Measurements from ENCODE around the gene ZCCHC24.

The ZCCHC24 gene

GRCh38 chr10:79360499-79361342, 84.7 kb downstream of the ZCCHC24 start:
- no peak for DNase-seq (ENCODE audit: low spot score)

- DNase-seq (ENCODE audit: low spot score) = no peak
Measured at GRCh38 chr10:79359816-79360498, 85.5 kb downstream of the ZCCHC24 start.

DNA sequence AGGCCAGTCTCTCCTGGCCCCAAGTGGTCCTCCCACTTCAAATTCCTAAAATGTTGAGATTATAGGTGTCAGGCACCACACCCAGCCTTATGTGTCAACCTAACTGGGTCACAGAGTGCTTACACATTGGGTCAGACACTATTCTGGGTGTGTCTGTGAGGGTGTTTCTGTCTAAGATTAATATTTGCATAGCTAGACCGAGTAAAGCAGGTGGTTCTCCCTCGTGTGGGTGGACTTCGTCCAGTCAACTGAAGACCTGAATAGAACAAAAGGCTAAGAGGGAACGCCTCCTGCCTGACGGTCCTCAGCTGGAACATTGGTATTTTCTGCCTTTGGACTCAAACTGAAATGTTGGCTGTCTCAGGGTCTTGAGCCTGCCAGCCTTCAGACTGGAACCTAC, 86.6 kb downstream of the ZCCHC24 start:
- no peak for DNase-seq (ENCODE audit: low spot score)

DNA sequence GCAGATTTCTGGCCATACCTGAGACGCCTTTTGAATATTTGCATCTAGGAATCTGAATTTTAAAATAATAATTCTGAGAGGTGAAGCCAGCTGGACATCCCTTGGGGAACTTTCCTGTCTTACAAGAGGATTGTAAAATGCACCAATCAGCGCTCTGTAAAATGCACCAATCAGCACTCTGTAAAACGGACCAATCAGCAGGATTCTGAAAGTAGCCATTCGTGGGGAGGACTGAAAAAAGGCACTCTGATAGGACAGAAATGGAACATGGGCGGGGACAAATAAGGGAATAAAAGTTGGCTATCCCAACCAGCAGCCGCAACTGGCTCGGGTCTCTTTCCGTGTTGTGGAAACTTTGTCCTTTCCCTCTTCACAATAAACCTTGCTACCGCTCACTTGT, 88.2 kb downstream of the ZCCHC24 start:
- DNase-seq (ENCODE audit: low spot score) = no peak

- DNase-seq (ENCODE audit: low spot score) = no peak
Measured at GRCh38 chr10:79356104-79356503, 89.3 kb downstream of the ZCCHC24 start.

DNA sequence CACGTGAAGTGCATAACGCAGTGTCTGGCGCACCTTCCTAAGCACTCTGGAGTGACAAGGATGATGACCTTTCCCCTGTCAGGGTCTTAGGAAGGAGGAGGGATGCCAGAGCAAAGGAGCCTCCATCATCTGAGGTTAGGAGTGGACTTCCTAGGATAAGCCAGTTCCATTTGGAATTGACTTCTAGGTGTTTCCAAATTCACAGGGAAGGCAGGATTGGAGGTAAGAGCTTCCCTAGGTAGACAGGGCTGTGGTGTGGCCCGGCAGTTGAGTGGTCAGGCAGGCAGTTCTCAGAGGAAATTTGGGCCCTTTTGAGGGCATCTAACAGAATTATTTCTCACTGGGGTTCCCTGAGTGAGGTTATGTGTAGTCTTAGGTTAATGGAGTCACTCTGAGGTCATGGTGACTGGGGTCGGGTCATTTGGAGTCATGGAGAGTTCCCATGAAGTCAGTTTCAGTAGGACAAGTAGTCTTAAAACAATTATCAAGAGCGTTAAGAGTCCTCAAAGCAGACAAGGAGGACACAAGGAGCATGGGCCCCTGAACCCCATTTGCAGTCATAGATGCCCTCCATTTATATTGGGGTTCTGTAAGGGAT, 89.9 kb downstream of the ZCCHC24 start:
- no peak for DNase-seq (ENCODE audit: low spot score)

- no peak for DNase-seq (ENCODE audit: low spot score)
Measured at GRCh38 chr10:79354615-79355014, 90.8 kb downstream of the ZCCHC24 start.

DNA sequence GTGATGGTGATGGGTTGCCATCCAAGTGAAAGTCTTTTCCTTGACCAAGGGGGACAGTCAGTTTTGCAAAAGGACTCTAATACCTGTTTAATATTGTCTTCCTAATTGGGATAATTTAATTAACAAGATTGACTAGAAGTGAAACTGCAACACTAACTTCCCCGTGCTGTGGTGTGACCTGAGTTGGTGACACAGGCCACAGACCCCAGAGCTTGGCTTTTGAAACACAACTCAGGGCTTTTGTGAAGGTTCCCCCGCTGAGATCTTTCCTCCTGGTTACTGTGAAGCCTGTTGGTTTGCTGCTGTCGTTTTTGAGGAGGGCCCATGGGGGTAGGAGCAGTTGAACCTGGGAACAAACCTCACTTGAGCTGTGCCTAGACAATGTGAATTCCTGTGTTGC, 91.3 kb downstream of the ZCCHC24 start:
- DNase-seq (ENCODE audit: low spot score) = no peak

GRCh38 chr10:79353726-79354125, 91.7 kb downstream of the ZCCHC24 start:
- no peak for DNase-seq (ENCODE audit: low spot score)

DNA sequence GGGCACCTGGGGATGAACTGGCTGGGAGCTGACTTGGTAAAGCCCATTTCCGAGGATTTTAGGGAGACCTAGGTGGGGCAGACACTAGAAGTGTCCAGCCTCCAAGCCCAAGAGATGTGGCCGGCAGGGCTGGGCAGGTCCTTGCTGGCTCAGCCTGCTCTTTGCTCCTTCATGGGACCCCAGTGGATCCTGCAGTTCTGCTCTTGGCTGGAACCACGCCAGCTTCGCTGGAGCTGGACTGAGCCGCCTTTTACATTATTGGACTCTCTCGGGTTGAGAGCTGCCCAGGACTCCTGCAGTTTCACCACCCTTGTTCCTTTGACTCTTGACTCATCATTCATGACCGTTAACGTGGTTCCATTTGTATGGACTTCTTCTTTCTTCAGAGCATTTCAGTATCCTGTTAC, 92.4 kb downstream of the ZCCHC24 start:
- DNase-seq (ENCODE audit: low spot score) = no peak

DNA sequence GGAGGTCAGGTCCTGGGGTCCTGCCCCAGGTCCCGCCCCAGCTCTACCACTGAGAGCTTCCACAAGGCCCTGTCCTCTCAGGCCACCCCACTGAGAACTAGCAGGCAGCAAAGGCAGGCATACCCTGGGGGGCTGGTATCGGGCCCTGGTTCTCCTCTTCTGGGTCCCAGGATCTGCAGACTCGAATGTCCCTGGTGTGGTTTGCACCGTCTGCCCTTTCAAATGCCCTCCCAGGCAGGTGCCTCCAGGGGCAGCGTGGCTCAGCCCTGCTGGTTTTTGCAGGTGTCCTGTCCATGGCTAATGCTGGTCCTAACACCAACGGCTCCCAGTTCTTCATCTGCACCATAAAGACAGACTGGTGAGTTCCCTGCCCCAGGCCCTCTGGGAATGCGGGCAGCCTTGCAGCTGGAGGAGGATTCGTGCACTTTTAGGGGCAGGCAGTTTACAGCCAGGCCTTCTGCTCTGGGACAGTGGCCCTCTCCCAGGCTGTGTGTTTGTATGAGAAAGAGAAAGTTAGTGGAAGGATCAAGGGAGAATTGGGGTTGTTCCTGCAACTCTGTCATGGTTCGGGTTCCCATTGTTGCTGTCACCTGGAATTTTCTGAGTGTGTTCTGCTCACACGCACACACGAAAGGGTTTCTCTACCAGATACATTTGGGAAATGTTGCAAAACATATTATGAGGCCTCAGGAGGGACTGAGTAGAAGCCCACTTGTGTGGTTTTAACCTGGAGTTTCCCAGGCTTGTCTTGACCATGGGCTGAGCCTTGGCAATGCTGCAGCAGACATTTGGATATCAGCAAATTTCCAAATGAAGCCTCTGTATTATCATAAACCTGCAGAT, 93.2 kb downstream of the ZCCHC24 start:
- DNase-seq (ENCODE audit: low spot score) = no peak

DNA sequence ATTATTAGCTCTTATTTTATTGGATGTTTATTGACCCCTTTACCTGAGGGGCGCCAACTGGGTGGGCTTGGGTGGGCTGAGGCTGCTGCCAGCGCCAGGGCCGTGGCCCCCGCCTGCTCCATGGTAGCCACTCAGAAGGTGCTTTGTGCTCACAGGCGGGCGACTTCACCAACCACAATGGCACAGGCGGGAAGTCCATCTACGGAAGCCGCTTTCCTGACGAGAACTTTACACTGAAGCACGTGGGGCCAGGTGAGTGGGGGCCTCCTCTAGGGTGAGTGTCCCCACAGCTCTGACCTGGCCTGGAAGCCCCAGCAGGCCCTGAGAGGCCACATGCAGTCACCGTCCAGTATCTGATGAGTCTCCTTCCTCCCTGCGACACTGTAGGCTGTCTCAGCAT, 94.1 kb downstream of the ZCCHC24 start:
- DNase-seq (ENCODE audit: low spot score) = no peak

DNA sequence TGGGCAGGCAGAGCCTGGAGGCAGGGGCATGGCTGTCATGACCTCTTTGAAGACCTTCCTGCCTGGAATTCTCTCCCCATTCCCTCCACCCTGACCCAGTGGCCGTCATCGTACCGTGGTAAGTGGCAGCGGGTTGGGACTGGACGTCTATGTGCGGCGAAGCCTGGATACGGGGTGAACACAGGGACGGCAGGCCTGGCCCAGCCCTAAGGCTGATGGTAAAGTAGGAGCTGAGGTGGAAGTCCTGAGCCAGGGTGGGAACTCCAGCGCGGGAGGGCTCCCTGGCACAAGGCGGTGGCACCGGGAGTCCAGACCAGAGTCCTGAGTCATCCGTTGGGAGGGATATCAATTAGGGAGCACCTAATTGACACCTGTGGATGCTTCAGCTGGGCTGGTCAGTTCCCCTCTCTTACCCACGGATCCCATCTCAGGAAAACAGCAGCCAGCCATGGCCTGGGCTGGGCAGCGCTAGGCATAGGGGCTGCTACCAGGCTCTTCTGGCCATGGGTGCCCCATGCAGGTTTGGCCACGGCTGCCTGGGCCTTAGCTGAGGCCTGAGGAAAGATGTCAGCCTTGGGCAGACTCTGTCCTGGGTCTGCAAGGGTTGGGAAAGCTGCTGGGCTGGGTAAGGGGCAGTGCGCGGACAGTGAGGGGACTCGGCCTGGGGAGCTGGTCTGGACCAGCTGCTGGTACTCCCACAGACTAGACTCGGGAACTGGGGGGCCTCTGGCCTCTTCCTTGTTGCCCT, 94.8 kb downstream of the ZCCHC24 start:
- DNase-seq (ENCODE audit: low spot score) = no peak

- no peak for DNase-seq (ENCODE audit: low spot score)
Measured at GRCh38 chr10:79349766-79350406, 95.5 kb downstream of the ZCCHC24 start.

DNA sequence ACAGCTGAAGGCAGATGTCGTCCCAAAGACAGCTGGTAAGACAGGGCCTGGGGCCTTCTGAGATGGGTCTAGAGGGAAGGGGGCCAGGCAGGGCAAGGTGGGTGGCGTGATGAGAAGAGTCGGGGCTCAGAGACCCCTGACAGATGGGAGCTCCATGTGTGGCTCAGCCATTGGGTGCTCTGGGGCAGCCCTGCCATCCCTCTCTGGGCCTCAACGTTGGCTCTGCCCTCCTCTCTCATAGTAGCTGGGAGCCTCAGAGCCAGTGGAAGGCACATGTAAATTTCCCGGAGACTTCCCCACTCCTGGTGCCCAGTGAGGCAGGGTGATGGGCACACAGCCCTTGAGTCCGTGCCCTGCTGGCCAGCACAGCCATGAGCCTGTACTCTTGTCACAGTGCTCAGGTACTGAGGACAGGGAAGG, 96.3 kb downstream of the ZCCHC24 start:
- DNase-seq (ENCODE audit: low spot score) = no peak

DNA sequence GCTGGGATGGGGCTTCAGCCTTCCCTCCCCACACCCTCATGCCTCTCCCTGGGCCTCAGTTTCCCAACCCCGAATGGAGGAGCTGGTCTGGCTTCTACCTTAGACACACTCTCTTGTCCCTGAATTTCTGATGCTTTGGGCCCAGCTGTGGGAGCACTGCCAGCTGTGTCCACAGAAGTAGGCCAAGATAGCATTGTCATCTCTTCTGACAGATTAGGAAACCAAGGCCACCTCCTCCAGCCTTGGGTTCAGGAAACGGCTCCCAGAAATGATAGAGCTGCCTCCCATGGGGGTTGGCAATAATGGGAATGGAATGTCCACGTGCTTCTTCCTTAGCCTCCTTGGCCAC, 96.8 kb downstream of the ZCCHC24 start:
- no peak for DNase-seq (ENCODE audit: low spot score)

DNA sequence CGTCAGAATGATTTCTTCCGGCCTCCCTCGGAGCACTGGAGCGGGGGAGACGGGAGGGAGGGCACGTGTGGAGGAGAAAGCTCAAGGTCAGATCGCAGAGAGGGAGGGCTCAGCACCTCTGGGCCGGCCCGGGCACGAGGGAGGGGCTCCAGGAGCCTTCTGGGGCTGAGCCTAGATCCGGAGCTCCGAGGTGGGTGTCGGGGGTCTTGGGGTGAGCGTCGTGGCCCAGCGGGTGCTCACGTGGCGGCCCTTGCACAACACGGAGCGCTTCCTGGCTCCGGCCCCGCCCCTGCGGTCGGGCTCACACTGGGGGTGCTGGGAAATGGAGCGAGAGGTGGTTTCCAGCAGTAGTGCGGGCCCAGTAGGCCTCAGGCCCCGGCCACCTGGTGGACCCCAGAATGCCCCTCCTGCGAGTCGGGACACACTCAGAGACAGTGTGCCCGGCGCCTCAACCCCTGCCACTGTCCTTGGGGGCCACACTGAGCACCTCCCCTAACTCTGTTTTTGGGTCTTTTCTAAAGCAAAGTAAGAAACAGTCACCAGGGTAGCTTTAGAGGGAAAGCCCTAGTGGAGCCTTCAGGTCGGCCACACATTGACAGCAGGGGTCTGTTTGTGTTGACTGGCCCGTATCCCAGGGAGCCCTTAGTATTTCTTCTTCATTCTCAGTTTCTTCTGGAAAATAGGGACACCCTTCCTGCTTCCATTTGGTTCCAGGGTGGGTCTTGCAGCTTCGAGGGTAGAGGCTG, 97.4 kb downstream of the ZCCHC24 start:
- peak; percentile 71 for DNase-seq (ENCODE audit: low spot score)

GRCh38 chr10:79347226-79347893, 98.1 kb downstream of the ZCCHC24 start, which contains the start of gene PPIF:
Gene PPIF, plus strand, starts transcription at chr10:79347469. Its CDS starts 80 bp downstream, at chr10:79347549.
- peak; percentile 92 for DNase-seq (ENCODE audit: low spot score)

- no peak for DNase-seq (ENCODE audit: low spot score)
Measured at GRCh38 chr10:79346388-79347225, 98.8 kb downstream of the ZCCHC24 start.
